Transverse colon (tissue), 4 donors: Measurements from ENCODE around the gene CPOX. TPM values are rescaled to one million over a fixed set of nuclear protein-coding genes. Genes with fewer than 3 reads are reported as not detected.

Experiments used
- DNase-seq: peaks from one replicate; pipeline ENCODE4 v3.0.0-alpha.2; 2019
- H3K27ac ChIP-seq, 4 donors: fragments of 200-600 bp; sonication (generic); 2 replicates each; pipeline ENCODE4 v1.5.1; 2016 to 2018; ENCODE audit warnings: inconsistent platforms in 4 of 4
- H3K27me3 ChIP-seq: fragments of 200-600 bp; sonication (generic); 2 replicates; pipeline ENCODE4 v1.5.1; 2017; ENCODE audit warnings: inconsistent platforms
- H3K36me3 ChIP-seq, 4 donors: fragments of 200-600 bp; sonication (generic); 2 replicates each; pipeline ENCODE4 v1.5.1; 2017 to 2019; ENCODE audit warnings: inconsistent platforms in 4 of 4
- H3K4me1 ChIP-seq, 4 donors: fragments of 200-600 bp; sonication (generic); 2 replicates each; pipeline ENCODE4 v1.5.1; 2017 to 2020; ENCODE audit warnings: inconsistent platforms in 4 of 4
- H3K4me3 ChIP-seq, 4 donors: fragments of 200-600 bp; sonication (generic); 1 replicate in 1 of 4; 2 replicates in 3 of 4; pipeline versions ENCODE4 v1.5.1 to v1.6.1; 2017 to 2019; ENCODE audit warnings: inconsistent platforms in 4 of 4
- H3K9me3 ChIP-seq, 2 donors: fragments of 200-600 bp; sonication (generic); 2 replicates each; pipeline ENCODE4 v1.5.1; 2017 to 2019; ENCODE audit warnings: inconsistent platforms in 2 of 2
- CTCF ChIP-seq, 5 experiments: fragments of 200-600 bp in 3 of 5; fragments of 450-650 bp in 2 of 5; sonication (generic) in 3 of 5; IDR thresholded peaks; 1 replicate in 2 of 5; 2 replicates in 3 of 5; pipeline ENCODE4 v1.5.1; 2016 to 2017; ENCODE audit warnings: antibody characterized with exemption in 5 of 5, inconsistent platforms in 3 of 5, mild to moderate bottlenecking in 2 of 5, moderate library complexity in 1 of 5
- EP300 ChIP-seq: sonication (generic); formaldehyde crosslinking; IDR thresholded peaks from one replicate; pipeline ENCODE4 v1.6.1; 2017; ENCODE audit warnings: antibody characterized with exemption, low read depth
- POLR2A ChIP-seq: fragments of 450-650 bp; IDR thresholded peaks from one replicate; pipeline ENCODE4 v1.6.1; 2016; ENCODE audit warnings: antibody characterized with exemption, mild to moderate bottlenecking, moderate library complexity
- POLR2AphosphoS5 ChIP-seq, 3 donors: sonication (generic); formaldehyde crosslinking; IDR thresholded peaks; one replicate each; pipeline ENCODE4 v1.6.1; 2016; ENCODE audit warnings: antibody characterized with exemption in 3 of 3
- WGBS, 2 donors: methylation state at CpG; one replicate each; pipeline ENCODE4 v1.1.5; 2018; ENCODE audit warnings: low coverage in 1 of 2; 5-methylcytosine and 5-hydroxymethylcytosine counted together
- in situ Hi-C, 4 donors: fragments of 200-750 bp; cut with MboI; loops; one replicate each; pipeline versions ENCODE4 v1.15.0 to v1.15.1; 2017; ENCODE audit warnings: low sequenced_read_pairs in 3 of 4, low pct_ligation_motif_present in 1 of 4, low pct_unique_long_range_greater_than_20kb in 1 of 4
- intact Hi-C: fragments of 100-400 bp; cut with DNase I; formaldehyde crosslinking; loops from one replicate; pipeline ENCODE4 v1.15.1; 2023; ENCODE audit warnings: low total_unique reads
- total RNA-seq, 4 donors: library from RNA; depleted of rRNA; stranded (reverse); fragments of >200 nt; gene quantifications; one replicate each; pipeline ENCODE4 v1.1.0, GENCODE V29; 2016

CPOX gene
- total RNA-seq, 4 donors from 2014 or later: 17.9 to 30.7 (median 26.3) TPM

DNA sequence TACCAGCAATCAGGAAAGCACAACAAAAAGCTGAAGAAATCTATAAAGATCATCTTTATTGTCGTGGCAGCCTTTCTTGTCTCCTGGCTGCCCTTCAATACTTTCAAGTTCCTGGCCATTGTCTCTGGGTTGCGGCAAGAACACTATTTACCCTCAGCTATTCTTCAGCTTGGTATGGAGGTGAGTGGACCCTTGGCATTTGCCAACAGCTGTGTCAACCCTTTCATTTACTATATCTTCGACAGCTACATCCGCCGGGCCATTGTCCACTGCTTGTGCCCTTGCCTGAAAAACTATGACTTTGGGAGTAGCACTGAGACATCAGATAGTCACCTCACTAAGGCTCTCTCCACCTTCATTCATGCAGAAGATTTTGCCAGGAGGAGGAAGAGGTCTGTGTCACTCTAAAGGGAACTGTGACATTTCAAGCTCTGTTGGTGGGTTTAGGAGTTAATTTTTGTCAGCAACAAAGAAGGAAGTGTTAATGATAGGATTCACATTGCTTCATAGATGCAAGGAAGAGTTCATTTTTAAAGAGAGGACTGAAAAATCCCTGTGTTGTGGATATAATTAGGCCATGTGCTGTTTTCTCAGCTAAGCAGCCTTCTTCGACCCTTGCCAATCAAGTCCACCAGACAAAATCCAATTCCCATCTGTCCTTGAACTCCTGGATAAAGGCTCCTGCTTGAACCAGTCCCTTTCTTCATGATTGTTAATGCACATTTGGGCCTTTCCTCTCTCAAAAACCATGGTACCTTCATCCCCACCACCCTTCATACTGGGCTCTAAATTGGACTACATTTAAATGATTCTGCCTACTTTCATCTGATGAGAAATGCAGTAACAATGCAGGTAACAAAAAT is 60.5 kb downstream of the CPOX start:
- H3K4me3 ChIP-seq: peak overlapping the region in 2 of 4 donors; percentile 19
- peak overlapping the region; percentile 45 to 60 (median 54) for H3K27ac ChIP-seq
- no peak for DNase-seq
- TF ChIP-seq POLR2A: no peak
- no peak for TF ChIP-seq CTCF (IDR thresholded peaks at IDR 0.05)
- no peak for TF ChIP-seq EP300
- no peak for TF ChIP-seq POLR2AphosphoS5 (IDR thresholded peaks at IDR 0.05)
- no peaks in the 10 kb centered on the region for H3K27me3 ChIP-seq
- intact Hi-C loops (no loop called here), in situ Hi-C loops (no loop called here)
- WGBS, 2 donors: 76 to 77% methylated on average over 6 of the region's 6 CpGs
- H3K9me3 ChIP-seq: no peaks in the 10 kb centered on the region
- H3K4me1 ChIP-seq: no peaks in the 10 kb centered on the region
- H3K36me3 ChIP-seq: no peaks in the 10 kb centered on the region

GRCh38 chr3:98532275-98532637 is 61.2 kb downstream of the CPOX start:
- in situ Hi-C loops (no loop called here), intact Hi-C loops (no loop called here)
- Histone ChIP-seq H3K27ac (peak overlapping the region; percentile 45 to 60 (median 54)), H3K9me3 (no peaks in the 10 kb centered on the region), H3K4me1 (no peaks in the 10 kb centered on the region), H3K4me3 (peak overlapping the region in 3 of 4 donors; percentile 18 to 19 (median 19)), H3K27me3 (no peaks in the 10 kb centered on the region), H3K36me3 (no peaks in the 10 kb centered on the region)
- 64% methylated on average over 5 of the region's 5 CpGs; no CpG with 5 or more reads in 1 of the 2 donors for WGBS, 2 donors
- TF ChIP-seq POLR2AphosphoS5 (IDR thresholded peaks at IDR 0.05): no peak
- TF ChIP-seq CTCF (IDR thresholded peaks at IDR 0.05): no peak
- no peak for TF ChIP-seq EP300
- TF ChIP-seq POLR2A: no peak
- no peak for DNase-seq

DNA sequence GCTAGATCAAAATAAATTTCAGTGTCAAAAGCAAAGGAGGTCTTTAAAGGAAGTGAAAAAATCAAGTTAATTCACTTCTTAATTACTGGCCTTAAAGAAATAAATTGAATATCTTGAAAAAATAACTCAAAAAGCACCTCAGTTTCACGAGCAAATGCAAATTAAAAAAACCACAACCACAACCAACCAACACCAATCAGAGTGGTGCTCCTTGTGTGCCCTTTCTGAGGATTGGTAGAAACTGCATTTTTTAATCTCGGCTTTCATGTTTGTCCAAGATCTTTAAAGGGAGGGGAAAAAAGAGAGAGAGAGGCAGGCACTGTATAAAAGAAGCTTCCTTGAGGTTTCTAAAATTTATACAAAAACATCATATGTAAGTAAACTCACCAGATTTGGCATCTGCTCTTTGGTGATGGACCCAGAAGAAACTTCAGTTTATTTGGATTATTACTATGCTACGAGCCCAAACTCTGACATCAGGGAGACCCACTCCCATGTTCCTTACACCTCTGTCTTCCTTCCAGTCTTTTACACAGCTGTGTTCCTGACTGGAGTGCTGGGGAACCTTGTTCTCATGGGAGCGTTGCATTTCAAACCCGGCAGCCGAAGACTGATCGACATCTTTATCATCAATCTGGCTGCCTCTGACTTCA is 61.7 kb downstream of the CPOX start, which contains the start of gene GPR15:
Gene GPR15, plus strand, starts transcription at position 357 of the 653 bp plus-strand sequence. Its CDS starts 56 bp downstream, at position 413.
- Histone ChIP-seq H3K27me3 (no peaks in the 10 kb centered on the region), H3K4me3 (peak within 1 kb of the TSS in 3 of 4 donors; percentile 18 to 19 (median 19)), H3K27ac (peak within 1 kb of the TSS; percentile 45 to 60 (median 54)), H3K36me3 (no peaks in the 10 kb centered on the region), H3K9me3 (no peaks in the 10 kb centered on the region), H3K4me1 (no peaks in the 10 kb centered on the region)
- in situ Hi-C loops: no loop called here
- 48 to 64% methylated on average over 3 to 7 of the region's 7 CpGs for WGBS, 2 donors
- intact Hi-C loops: no loop called here
- no peak for TF ChIP-seq CTCF (IDR thresholded peaks at IDR 0.05)
- peak in 1 of 3 donors; percentile 36 for TF ChIP-seq POLR2AphosphoS5 (IDR thresholded peaks at IDR 0.05)
- TF ChIP-seq POLR2A: no peak
- DNase-seq: no peak

DNA sequence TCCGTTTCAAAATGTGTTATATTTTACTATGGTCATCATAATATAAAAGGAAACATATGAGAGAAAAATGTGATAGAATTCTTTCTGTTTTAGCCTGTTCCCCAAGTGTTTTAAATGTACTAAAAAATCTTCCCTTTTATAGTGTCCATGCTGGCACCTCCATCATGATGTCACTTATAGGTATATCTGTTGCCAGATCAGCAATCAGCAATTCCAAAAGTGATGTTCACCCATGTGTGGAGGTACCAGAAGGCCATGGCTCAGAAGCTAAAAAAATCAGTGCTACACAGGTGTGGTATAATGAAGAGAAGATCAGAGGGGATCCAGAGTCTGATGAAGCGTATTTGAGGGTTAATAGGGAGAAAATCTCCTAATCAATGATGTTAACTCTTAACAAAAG is 62.7 kb downstream of the CPOX start:
- Histone ChIP-seq H3K4me1 (no peaks in the 10 kb centered on the region), H3K4me3 (no peak overlapping the region), H3K9me3 (no peaks in the 10 kb centered on the region), H3K36me3 (no peaks in the 10 kb centered on the region), H3K27me3 (no peaks in the 10 kb centered on the region), H3K27ac (peak overlapping the region in 1 of 4 donors; percentile 27)
- in situ Hi-C loops (no loop called here), intact Hi-C loops (no loop called here)
- 78 to 83% methylated on average over 2 of the region's 2 CpGs for whole genome bisulfite sequencing, 2 donors
- no peak for DNase-seq
- no peak for TF ChIP-seq CTCF (IDR thresholded peaks at IDR 0.05)
- no peak for TF ChIP-seq POLR2AphosphoS5 (IDR thresholded peaks at IDR 0.05)
